Liver (tissue), 9 donors: ENCODE measurements around the gene PSMG3. TPM values are rescaled to one million over a fixed set of nuclear protein-coding genes. Genes with fewer than 3 reads are reported as not detected.

Experiments used
- DNase-seq: peaks from one replicate; pipeline ENCODE4 v3.0.0-alpha.2; 2017; ENCODE audit warnings: low spot score
- H3K27ac ChIP-seq, 2 donors: one replicate each; pipeline ENCODE4 v1.7.0; 2013; ENCODE audit warnings: inconsistent platforms in 2 of 2, low read length in 2 of 2, control low read depth in 1 of 2, low read depth in 1 of 2, mild to moderate bottlenecking in 1 of 2
- H3K27me3 ChIP-seq, 4 donors: one replicate each; pipeline versions ENCODE4 v1.6.1 to v1.7.0; 2013; ENCODE audit warnings: low read length in 3 of 4, inconsistent platforms in 1 of 4, mild to moderate bottlenecking in 1 of 4, moderate library complexity in 1 of 4; ENCODE audit not compliant: control insufficient read depth in 4 of 4, insufficient read depth in 4 of 4
- H3K36me3 ChIP-seq, 4 donors: one replicate each; pipeline versions ENCODE4 v1.6.1 to v1.7.0; 2013; ENCODE audit warnings: low read length in 3 of 4, mild to moderate bottlenecking in 3 of 4, low read depth in 1 of 4, moderate library complexity in 1 of 4; ENCODE audit not compliant: control insufficient read depth in 4 of 4, insufficient read depth in 3 of 4
- H3K4me1 ChIP-seq, 4 donors: one replicate each; pipeline versions ENCODE4 v1.6.1 to v1.7.0; 2013; ENCODE audit warnings: low read length in 3 of 4, mild to moderate bottlenecking in 3 of 4, moderate library complexity in 1 of 4; ENCODE audit not compliant: control insufficient read depth in 4 of 4, insufficient read depth in 4 of 4
- H3K4me3 ChIP-seq, 3 donors: one replicate each; pipeline versions ENCODE4 v1.6.1 to v1.7.0; 2013; ENCODE audit warnings: low read length in 3 of 3, control low read depth in 1 of 3, low read depth in 1 of 3, mild to moderate bottlenecking in 1 of 3
- H3K9ac ChIP-seq, 2 donors: one replicate each; pipeline ENCODE4 v1.7.0; 2013; ENCODE audit warnings: low read length in 2 of 2, mild to moderate bottlenecking in 2 of 2, moderate library complexity in 2 of 2, control low read depth in 1 of 2, low read depth in 1 of 2
- H3K9me3 ChIP-seq, 4 donors: one replicate each; pipeline versions ENCODE4 v1.6.1 to v1.7.0; 2013; ENCODE audit warnings: low read length in 3 of 4; ENCODE audit not compliant: control insufficient read depth in 4 of 4
- EGR1 ChIP-seq, 2 donors: IDR thresholded peaks; 2 replicates each; pipeline ENCODE4 v1.6.1; 2016 to 2018; ENCODE audit warnings: antibody characterized with exemption in 2 of 2, low read depth in 2 of 2
- FOXA1 ChIP-seq: IDR thresholded peaks from 2 replicates; pipeline ENCODE4 v1.6.1; 2016; ENCODE audit warnings: antibody characterized with exemption
- FOXA2 ChIP-seq: IDR thresholded peaks from 2 replicates; pipeline ENCODE4 v1.6.1; 2016; ENCODE audit warnings: antibody characterized with exemption
- GABPA ChIP-seq, 2 donors: IDR thresholded peaks in 1 of 2; conservative IDR thresholded peaks in 1 of 2; 2 replicates each; pipeline ENCODE4 v1.6.1; 2016; ENCODE audit warnings: antibody characterized with exemption in 2 of 2, mild to moderate bottlenecking in 1 of 2, moderate library complexity in 1 of 2
- HNF4A ChIP-seq, 2 donors: conservative IDR thresholded peaks; 2 replicates each; pipeline ENCODE4 v1.6.1; 2016; ENCODE audit warnings: antibody characterized with exemption in 2 of 2, mild to moderate bottlenecking in 2 of 2
- JUND ChIP-seq, 2 donors: IDR thresholded peaks; 2 replicates each; pipeline ENCODE4 v1.6.1; 2016; ENCODE audit warnings: antibody characterized with exemption in 2 of 2
- NR2F2 ChIP-seq: IDR thresholded peaks from 2 replicates; pipeline ENCODE4 v1.6.1; 2016; ENCODE audit warnings: antibody characterized with exemption
- RAD21 ChIP-seq, 2 donors: IDR thresholded peaks; 2 replicates each; pipeline ENCODE4 v1.6.1; 2016; ENCODE audit warnings: antibody characterized with exemption in 2 of 2, mild to moderate bottlenecking in 2 of 2
- RXRA ChIP-seq, 2 donors: IDR thresholded peaks; 2 replicates each; pipeline ENCODE4 v1.6.1; 2017 to 2018; ENCODE audit warnings: antibody characterized with exemption in 2 of 2, mild to moderate bottlenecking in 1 of 2
- SP1 ChIP-seq: IDR thresholded peaks from 2 replicates; pipeline ENCODE4 v1.6.1; 2018; ENCODE audit warnings: antibody characterized with exemption, mild to moderate bottlenecking
- TAF1 ChIP-seq: conservative IDR thresholded peaks from 2 replicates; pipeline ENCODE4 v1.6.1; 2016; ENCODE audit warnings: antibody characterized with exemption, mild to moderate bottlenecking
- YY1 ChIP-seq: IDR thresholded peaks from 2 replicates; pipeline ENCODE4 v1.6.1; 2016; ENCODE audit warnings: antibody characterized with exemption, mild to moderate bottlenecking
- WGBS: extraction: QIAGEN DNeasy Blood & Tissue Kit; methylation state at CpG from one replicate; pipeline ENCODE4 v1.1.7; 2013; 5-methylcytosine and 5-hydroxymethylcytosine counted together
- polyA plus RNA-seq, 2 donors: library from polyadenylated mRNA; stranded (reverse) in 1 of 2; unstranded in 1 of 2; fragments of 200-250 nt in 1 of 2; fragments of >200 nt in 1 of 2; fragmentation: Nextera tagmentation in 1 of 2; extraction: Ambion mirVana in 1 of 2; gene quantifications; one replicate each; pipeline versions ENCODE4 v1.2.1 to v1.2.3, GENCODE V29; 2013 to 2015
- total RNA-seq, 2 donors: library from RNA; depleted of rRNA; stranded (reverse); fragments of >200 nt; gene quantifications; one replicate each; pipeline ENCODE4 v1.2.3, GENCODE V29; 2014
- TF ChIP-seq, protein P1 (sequence below): fragments of 150-350 bp; IDR thresholded peaks from 2 replicates; pipeline ENCODE4 v1.5.1; 2017; ENCODE audit warnings: improper control_type of control experiment, low read depth, low read length; ENCODE audit not compliant: missing input control
- TF ChIP-seq, protein P2 (sequence below): IDR thresholded peaks from 2 replicates; pipeline ENCODE4 v1.6.1; 2016; ENCODE audit warnings: antibody characterized with exemption
- TF ChIP-seq, protein P3 (sequence below): IDR thresholded peaks from 2 replicates; pipeline ENCODE4 v1.6.1; 2016; ENCODE audit warnings: antibody characterized with exemption
- TF ChIP-seq, protein P4 (sequence below): IDR thresholded peaks from 2 replicates; pipeline ENCODE4 v1.6.1; 2016; ENCODE audit warnings: antibody characterized with exemption
- TF ChIP-seq, protein P5 (sequence below): IDR thresholded peaks from 2 replicates; pipeline ENCODE4 v1.6.1; 2016; ENCODE audit warnings: antibody characterized with exemption, mild to moderate bottlenecking
- donor health status: healthy.
- donor health status: healthy.
- donor health status: healthy.
- donor health status: healthy.
- donor health status: healthy.

The PSMG3 gene
- total and polyA plus RNA-seq, 4 donors = 10.1 to 22.4 (median 15.7) TPM

DNA sequence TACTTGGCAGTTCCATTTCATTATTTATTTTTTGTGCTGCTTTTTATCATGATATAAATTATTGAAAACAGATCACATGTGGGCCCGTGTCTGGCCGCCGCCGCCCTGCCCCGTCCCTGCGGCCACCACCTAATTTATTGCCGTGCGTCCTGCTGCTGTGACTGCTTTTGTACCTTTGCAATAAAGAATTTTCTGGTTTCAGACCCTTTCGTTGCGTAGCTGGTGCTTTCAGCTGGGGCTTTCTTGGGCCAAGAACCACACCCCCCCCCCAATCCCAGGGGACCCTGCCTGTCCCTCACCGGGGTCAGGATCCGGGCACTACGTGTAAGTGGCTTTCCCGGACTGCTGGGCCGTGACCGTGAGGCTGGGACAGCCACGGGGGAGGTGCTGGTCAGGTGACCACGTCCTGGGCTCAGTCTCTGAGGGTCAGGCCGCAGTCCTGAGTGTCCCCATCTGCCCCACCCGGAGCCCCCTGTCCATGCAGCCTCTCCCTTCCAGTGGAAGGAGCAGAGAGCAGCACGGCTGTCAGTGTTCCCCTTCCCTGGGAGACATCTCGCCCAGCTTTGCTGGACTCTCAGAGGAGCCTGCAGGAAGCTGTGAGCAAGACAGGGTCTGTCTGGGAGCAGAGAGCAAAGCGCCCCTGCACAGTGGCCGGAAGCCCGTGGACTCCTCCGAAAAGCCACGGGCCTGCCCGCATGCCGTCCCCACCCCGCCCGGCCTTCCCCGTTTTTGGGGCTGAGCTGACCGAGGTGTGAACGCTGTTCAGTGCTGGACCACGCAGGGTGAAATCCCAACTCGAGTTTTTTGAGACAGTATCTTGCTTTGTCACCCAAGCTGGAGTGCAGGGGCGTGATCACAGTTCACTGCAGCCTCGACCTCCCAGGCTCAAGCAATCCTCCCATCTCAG, 26.7 kb downstream of the PSMG3 start:
- no peak overlapping the region for H3K4me3 ChIP-seq
- peaks cover 4 to 19% (median 12%) of the 10 kb centered on the region in 4 donors for H3K36me3 ChIP-seq
- no peak for DNase-seq
- TF ChIP-seq NR2F2 (no peak), FOXA1 (no peak), GABPA (IDR thresholded peaks at IDR 0.05 in 1 of 2, conservative IDR thresholded peaks at IDR 0.05 in 1 of 2) (no peak), SP1 (no peak), RAD21 (IDR thresholded peaks at IDR 0.05) (no peak)
- TF ChIP-seq, protein P1, sequence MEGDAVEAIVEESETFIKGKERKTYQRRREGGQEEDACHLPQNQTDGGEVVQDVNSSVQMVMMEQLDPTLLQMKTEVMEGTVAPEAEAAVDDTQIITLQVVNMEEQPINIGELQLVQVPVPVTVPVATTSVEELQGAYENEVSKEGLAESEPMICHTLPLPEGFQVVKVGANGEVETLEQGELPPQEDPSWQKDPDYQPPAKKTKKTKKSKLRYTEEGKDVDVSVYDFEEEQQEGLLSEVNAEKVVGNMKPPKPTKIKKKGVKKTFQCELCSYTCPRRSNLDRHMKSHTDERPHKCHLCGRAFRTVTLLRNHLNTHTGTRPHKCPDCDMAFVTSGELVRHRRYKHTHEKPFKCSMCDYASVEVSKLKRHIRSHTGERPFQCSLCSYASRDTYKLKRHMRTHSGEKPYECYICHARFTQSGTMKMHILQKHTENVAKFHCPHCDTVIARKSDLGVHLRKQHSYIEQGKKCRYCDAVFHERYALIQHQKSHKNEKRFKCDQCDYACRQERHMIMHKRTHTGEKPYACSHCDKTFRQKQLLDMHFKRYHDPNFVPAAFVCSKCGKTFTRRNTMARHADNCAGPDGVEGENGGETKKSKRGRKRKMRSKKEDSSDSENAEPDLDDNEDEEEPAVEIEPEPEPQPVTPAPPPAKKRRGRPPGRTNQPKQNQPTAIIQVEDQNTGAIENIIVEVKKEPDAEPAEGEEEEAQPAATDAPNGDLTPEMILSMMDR = no peak
- TF ChIP-seq, protein P2, sequence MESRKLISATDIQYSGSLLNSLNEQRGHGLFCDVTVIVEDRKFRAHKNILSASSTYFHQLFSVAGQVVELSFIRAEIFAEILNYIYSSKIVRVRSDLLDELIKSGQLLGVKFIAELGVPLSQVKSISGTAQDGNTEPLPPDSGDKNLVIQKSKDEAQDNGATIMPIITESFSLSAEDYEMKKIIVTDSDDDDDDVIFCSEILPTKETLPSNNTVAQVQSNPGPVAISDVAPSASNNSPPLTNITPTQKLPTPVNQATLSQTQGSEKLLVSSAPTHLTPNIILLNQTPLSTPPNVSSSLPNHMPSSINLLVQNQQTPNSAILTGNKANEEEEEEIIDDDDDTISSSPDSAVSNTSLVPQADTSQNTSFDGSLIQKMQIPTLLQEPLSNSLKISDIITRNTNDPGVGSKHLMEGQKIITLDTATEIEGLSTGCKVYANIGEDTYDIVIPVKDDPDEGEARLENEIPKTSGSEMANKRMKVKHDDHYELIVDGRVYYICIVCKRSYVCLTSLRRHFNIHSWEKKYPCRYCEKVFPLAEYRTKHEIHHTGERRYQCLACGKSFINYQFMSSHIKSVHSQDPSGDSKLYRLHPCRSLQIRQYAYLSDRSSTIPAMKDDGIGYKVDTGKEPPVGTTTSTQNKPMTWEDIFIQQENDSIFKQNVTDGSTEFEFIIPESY = no peak
- TF ChIP-seq, protein P3, sequence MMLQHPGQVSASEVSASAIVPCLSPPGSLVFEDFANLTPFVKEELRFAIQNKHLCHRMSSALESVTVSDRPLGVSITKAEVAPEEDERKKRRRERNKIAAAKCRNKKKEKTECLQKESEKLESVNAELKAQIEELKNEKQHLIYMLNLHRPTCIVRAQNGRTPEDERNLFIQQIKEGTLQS = no peak
- H3K27me3 ChIP-seq = no peaks in the 10 kb centered on the region
- WGBS = 87% methylated on average over 38 of the region's 38 CpGs
- no peaks in the 10 kb centered on the region for H3K4me1 ChIP-seq
- H3K27ac ChIP-seq = no peak overlapping the region
- no peak overlapping the region for H3K9ac ChIP-seq
- no peaks in the 10 kb centered on the region for H3K9me3 ChIP-seq

DNA sequence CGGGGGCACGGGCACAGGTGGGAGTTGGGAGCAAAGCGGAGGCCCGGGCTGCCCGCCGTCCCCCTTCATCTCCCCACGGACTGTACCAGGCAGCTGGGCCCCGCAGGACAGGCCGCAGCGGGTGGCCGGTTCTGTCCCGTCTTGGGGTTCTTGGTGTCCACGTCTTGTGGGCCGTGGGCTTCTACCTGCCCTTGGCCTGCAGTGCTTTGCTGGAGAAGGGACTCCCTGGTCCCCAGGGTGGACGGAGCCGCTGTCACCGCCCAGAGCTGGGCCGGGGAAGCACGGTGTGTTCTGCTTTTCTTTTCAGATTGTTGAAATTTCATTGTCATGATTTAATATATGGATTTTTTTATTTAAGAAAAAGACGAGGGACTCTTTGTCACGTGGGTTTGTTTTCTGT, 27.5 kb downstream of the PSMG3 start:
- Histone ChIP-seq H3K9me3 (no peaks in the 10 kb centered on the region), H3K4me1 (peaks cover 0 to 6% (median 4%) of the 10 kb centered on the region in 4 donors), H3K4me3 (no peak overlapping the region), H3K27ac (no peak overlapping the region), H3K27me3 (no peaks in the 10 kb centered on the region), H3K9ac (no peak overlapping the region), H3K36me3 (peaks cover 4 to 18% (median 10%) of the 10 kb centered on the region in 4 donors)
- no peak for DNase-seq
- 95% methylated on average over 21 of the region's 21 CpGs for WGBS
- no peak for TF ChIP-seq GABPA (IDR thresholded peaks at IDR 0.05 in 1 of 2, conservative IDR thresholded peaks at IDR 0.05 in 1 of 2)
- no peak for TF ChIP-seq SP1
- no peak for TF ChIP-seq HNF4A (conservative IDR thresholded peaks at IDR 0.05)
- TF ChIP-seq TAF1 = no peak
- TF ChIP-seq RAD21 (IDR thresholded peaks at IDR 0.05) = no peak
- TF ChIP-seq, protein P4, sequence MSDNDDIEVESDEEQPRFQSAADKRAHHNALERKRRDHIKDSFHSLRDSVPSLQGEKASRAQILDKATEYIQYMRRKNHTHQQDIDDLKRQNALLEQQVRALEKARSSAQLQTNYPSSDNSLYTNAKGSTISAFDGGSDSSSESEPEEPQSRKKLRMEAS = no peak
- TF ChIP-seq, protein P5, sequence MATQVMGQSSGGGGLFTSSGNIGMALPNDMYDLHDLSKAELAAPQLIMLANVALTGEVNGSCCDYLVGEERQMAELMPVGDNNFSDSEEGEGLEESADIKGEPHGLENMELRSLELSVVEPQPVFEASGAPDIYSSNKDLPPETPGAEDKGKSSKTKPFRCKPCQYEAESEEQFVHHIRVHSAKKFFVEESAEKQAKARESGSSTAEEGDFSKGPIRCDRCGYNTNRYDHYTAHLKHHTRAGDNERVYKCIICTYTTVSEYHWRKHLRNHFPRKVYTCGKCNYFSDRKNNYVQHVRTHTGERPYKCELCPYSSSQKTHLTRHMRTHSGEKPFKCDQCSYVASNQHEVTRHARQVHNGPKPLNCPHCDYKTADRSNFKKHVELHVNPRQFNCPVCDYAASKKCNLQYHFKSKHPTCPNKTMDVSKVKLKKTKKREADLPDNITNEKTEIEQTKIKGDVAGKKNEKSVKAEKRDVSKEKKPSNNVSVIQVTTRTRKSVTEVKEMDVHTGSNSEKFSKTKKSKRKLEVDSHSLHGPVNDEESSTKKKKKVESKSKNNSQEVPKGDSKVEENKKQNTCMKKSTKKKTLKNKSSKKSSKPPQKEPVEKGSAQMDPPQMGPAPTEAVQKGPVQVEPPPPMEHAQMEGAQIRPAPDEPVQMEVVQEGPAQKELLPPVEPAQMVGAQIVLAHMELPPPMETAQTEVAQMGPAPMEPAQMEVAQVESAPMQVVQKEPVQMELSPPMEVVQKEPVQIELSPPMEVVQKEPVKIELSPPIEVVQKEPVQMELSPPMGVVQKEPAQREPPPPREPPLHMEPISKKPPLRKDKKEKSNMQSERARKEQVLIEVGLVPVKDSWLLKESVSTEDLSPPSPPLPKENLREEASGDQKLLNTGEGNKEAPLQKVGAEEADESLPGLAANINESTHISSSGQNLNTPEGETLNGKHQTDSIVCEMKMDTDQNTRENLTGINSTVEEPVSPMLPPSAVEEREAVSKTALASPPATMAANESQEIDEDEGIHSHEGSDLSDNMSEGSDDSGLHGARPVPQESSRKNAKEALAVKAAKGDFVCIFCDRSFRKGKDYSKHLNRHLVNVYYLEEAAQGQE = no peak
- TF ChIP-seq, protein P1 = no peak
- no peak for TF ChIP-seq NR2F2
- TF ChIP-seq YY1 = no peak
- no peak for TF ChIP-seq FOXA1
- no peak for TF ChIP-seq RXRA (IDR thresholded peaks at IDR 0.05)
- TF ChIP-seq, protein P2 = no peak
- TF ChIP-seq, protein P3 = no peak
- TF ChIP-seq FOXA2 = no peak
- TF ChIP-seq JUND (IDR thresholded peaks at IDR 0.05) = no peak
- TF ChIP-seq EGR1 (IDR thresholded peaks at IDR 0.05; ENCODE audit: low read depth in 2 of 2) = no peak
